Heart left ventricle (tissue), 16 donors: ENCODE measurements around the gene ZNF80. TPM values are rescaled to one million over a fixed set of nuclear protein-coding genes. Genes with fewer than 3 reads are reported as not detected.

Experiments used
- ATAC-seq, 4 donors: fragments of 200-7000 bp; cut with Tn5 transposase; one replicate each; pipeline ENCODE4 v1.9.1; 2020 to 2022; ENCODE audit warnings: moderate library complexity in 4 of 4, mild to moderate bottlenecking in 3 of 4, moderate number of reproducible peaks in 1 of 4
- DNase-seq, 5 donors: peaks; one replicate each; pipeline ENCODE4 v3.0.0-alpha.2; 2020
- H3K27ac ChIP-seq, 12 donors: fragments of 200-600 bp; sonication (generic) in 4 of 12; one replicate each; pipeline versions ENCODE4 v1.5.0 to v1.8.0; 2016 to 2022; ENCODE audit warnings: mild to moderate bottlenecking in 2 of 12
- H3K27me3 ChIP-seq, 9 donors: fragments of 200-600 bp; sonication (generic) in 2 of 9; one replicate each; pipeline versions ENCODE4 v1.5.1 to v1.8.0; 2016 to 2022; ENCODE audit warnings: mild to moderate bottlenecking in 3 of 9
- H3K36me3 ChIP-seq, 9 donors: fragments of 200-600 bp; sonication (generic) in 2 of 9; one replicate each; pipeline versions ENCODE4 v1.5.0 to v1.8.0; 2018 to 2022; ENCODE audit warnings: mild to moderate bottlenecking in 2 of 9
- H3K4me1 ChIP-seq, 12 donors: fragments of 200-600 bp; sonication (generic) in 4 of 12; one replicate each; pipeline versions ENCODE4 v1.5.0 to v1.8.0; 2016 to 2022; ENCODE audit warnings: mild to moderate bottlenecking in 3 of 12
- H3K4me3 ChIP-seq, 12 donors: fragments of 200-600 bp; sonication (generic) in 4 of 12; one replicate each; pipeline versions ENCODE4 v1.5.0 to v1.8.0; 2017 to 2022; ENCODE audit warnings: mild to moderate bottlenecking in 9 of 12, moderate library complexity in 4 of 12
- H3K9me3 ChIP-seq, 12 donors: fragments of 200-600 bp; sonication (generic) in 4 of 12; one replicate each; pipeline versions ENCODE4 v1.5.0 to v1.8.0; 2016 to 2022; ENCODE audit warnings: mild to moderate bottlenecking in 1 of 12
- POLR2A ChIP-seq, 2 donors: fragments of 450-650 bp; IDR thresholded peaks; one replicate each; pipeline ENCODE4 v1.6.1; 2017; ENCODE audit warnings: antibody characterized with exemption in 2 of 2, mild to moderate bottlenecking in 2 of 2, moderate library complexity in 2 of 2
- WGBS, 4 donors: extraction: QIAGEN DNeasy Blood & Tissue Kit in 2 of 4; methylation state at CpG; one replicate each; pipeline versions ENCODE4 v1.1.5 to v1.1.7; 2013 to 2018; 5-methylcytosine and 5-hydroxymethylcytosine counted together
- intact Hi-C, 10 donors: fragments of 100-400 bp; cut with DNase I; formaldehyde crosslinking; loops; one replicate each; pipeline versions ENCODE4 v1.11.1 to v1.14.2; 2022
- polyA plus RNA-seq, 2 donors: library from polyadenylated mRNA; stranded (reverse); fragments of 200-250 nt; gene quantifications; one replicate each; pipeline ENCODE4 v1.2.3, GENCODE V29; 2013
- total RNA-seq, 9 donors: library from RNA; depleted of rRNA in 2 of 9; stranded (reverse); fragments of >200 nt in 2 of 9; fragmentation: NEBNext Ultra II Directional in 3 of 9; extraction: Animal tissue kit (Norgen Biotek cat#: 25700) in 3 of 9; gene quantifications; one replicate each; pipeline versions ENCODE4 v1.1.0 to v1.2.4, GENCODE V29; 2016 to 2023
- TF ChIP-seq, protein P1 (sequence below), 12 donors: fragments of 200-600 bp; sonication (generic) in 4 of 12; IDR thresholded peaks; one replicate each; pipeline versions ENCODE4 v1.5.0 to v1.8.0; 2018 to 2022; ENCODE audit warnings: antibody characterized with exemption in 12 of 12, mild to moderate bottlenecking in 5 of 12
- donor health status: ischemic (EF 13 %, LVEDD 7.1; RV severe dilation, severe dysfunction).
- donor health status: healthy with polysubstance abuse.
- donor health status: DM: no; HTN: yes; CAD: no.
- donor health status: DM: no; HTN: no; CAD: no.
- donor health status: ischemic (EF 25% LVEDD 6.9; RV normal size, moderate dysfunction).
- donor health status: ischemic (EF 25% LVEDD 5.7; RV mildly dilated, moderate dysfunction).
- donor health status: healthy.
- donor health status: DM: yes; HTN: yes; CAD: no.
- donor health status: ischemic (EF 35%, LVEDD 5.7; RV mildly dilated, moderate dysfunction).
- donor health status: nonischemic (EF 11% LVEDD 7.7; RV severe dilation, severe dysfunction).
- donor health status: DM: yes; HTN: yes; CAD: no.
- donor health status: PGD.
- donor health status: ischemic (EF 29% LVEDD 5.4; RV normal size, mild dysfunction).
- donor health status: nonischemic (EF 23%, LVEDD 6.1; RV moderate dilation, normal function).

Gene ZNF80
- total and polyA plus RNA-seq, 11 donors: 0.09 to 0.11 TPM; not detected in 9

DNA sequence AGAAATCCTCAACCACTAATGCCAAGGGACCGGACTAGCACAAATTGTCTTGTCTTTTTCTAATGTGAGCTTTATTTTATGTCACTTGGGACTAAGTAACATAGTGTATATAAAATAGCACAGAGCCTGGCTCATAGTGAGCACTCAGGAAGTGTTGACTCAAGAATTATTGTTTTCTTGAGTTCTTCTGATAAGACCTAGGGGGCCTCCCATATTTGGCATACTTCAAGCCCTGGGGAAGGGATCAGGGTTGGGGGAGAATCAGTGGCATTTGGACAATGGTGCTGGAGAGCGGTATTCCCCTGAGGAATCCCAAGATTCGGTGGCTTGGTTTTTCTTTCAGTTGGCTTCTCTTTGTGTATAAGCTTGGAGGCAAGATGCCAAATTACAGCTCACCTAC lies 19.4 kb downstream of the ZNF80 start:
- ATAC-seq: no peak
- TF ChIP-seq POLR2A (IDR thresholded peaks at IDR 0.05): no peak
- TF ChIP-seq, protein P1, sequence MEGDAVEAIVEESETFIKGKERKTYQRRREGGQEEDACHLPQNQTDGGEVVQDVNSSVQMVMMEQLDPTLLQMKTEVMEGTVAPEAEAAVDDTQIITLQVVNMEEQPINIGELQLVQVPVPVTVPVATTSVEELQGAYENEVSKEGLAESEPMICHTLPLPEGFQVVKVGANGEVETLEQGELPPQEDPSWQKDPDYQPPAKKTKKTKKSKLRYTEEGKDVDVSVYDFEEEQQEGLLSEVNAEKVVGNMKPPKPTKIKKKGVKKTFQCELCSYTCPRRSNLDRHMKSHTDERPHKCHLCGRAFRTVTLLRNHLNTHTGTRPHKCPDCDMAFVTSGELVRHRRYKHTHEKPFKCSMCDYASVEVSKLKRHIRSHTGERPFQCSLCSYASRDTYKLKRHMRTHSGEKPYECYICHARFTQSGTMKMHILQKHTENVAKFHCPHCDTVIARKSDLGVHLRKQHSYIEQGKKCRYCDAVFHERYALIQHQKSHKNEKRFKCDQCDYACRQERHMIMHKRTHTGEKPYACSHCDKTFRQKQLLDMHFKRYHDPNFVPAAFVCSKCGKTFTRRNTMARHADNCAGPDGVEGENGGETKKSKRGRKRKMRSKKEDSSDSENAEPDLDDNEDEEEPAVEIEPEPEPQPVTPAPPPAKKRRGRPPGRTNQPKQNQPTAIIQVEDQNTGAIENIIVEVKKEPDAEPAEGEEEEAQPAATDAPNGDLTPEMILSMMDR (IDR thresholded peaks at IDR 0.05): no peak
- no peak overlapping the region for H3K4me3 ChIP-seq
- peaks cover 0 to 33% (median 3%) of the 10 kb centered on the region in 12 donors for H3K4me1 ChIP-seq
- H3K9me3 ChIP-seq: no peaks in the 10 kb centered on the region
- intact Hi-C loops: no loop called here
- H3K27ac ChIP-seq: no peak overlapping the region
- no peak for DNase-seq
- WGBS, 4 donors: 73 to 89% (median 81%) methylated on average over 3 of the region's 3 CpGs
- H3K36me3 ChIP-seq: no peaks in the 10 kb centered on the region
- H3K27me3 ChIP-seq: peaks cover 0 to 10% (median 2%) of the 10 kb centered on the region in 9 donors

DNA sequence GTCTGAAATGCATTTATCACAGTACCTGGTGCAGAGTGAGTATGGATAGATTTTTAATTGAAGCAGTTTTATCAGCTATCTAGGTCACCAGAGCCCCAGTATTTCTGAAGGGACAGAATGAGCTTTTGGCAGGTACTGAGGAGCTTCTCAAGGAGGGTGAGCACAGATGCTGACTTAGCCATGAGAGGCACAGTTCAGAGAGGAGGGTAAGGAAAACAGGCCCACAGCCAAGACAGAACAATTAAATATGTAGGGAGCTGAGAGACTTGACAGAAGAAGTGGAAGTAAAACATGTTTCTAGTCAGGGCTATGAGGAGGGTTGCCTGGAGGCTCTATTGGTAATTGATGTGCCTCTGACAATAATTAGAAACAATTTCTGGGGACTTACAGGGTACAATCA lies 20.1 kb downstream of the ZNF80 start:
- ATAC-seq: no peak
- no peak for DNase-seq
- Histone ChIP-seq H3K4me1 (peaks cover 0 to 36% (median 3%) of the 10 kb centered on the region in 12 donors), H3K9me3 (no peaks in the 10 kb centered on the region), H3K27ac (peak overlapping the region in 1 of 12 donors; percentile 70), H3K36me3 (no peaks in the 10 kb centered on the region), H3K27me3 (peaks cover 0 to 14% (median 2%) of the 10 kb centered on the region in 9 donors), H3K4me3 (no peak overlapping the region)
- intact Hi-C loops: no loop called here
- no peak for TF ChIP-seq POLR2A (IDR thresholded peaks at IDR 0.05)
- TF ChIP-seq, protein P1 (IDR thresholded peaks at IDR 0.05): no peak

DNA sequence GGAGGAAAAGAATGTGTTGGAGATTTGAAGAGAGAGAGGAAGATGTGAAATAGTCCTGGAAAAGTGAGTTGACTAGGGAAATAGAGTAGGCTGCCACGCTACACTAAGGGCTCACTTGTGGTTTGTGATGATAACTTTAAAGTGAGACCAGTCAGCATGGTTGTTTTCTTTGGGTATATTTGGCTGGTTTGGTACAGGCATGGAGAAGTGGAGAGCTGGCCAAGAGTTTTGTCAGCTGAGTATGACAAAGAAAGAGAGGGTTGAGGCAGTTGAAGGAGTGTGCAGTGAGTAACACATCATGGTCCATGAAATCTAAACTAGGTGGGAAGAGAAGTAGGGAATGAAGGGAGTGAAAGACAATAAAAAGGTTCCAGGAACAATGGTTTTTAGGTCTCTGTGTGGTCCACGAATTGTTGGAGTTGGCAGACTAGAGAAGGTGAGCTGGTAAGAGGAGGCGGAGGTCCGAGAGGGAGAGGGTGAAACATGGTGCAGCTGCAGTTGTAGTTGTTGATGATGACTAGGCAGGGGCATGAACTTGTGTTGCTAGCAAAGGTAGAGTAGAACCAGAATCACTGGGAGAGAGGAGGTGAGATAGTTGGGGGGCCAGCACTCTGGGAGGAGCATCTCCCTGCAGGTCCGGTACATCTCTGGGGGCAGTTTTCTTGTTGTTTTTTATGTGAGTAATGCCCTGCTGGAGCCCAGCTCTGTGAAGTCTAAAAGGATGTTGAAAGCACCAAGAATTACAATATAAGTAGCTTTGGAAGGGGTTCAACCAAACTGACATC lies 21.0 kb downstream of the ZNF80 start:
- Histone ChIP-seq H3K27ac (peak overlapping the region in 1 of 12 donors; percentile 70), H3K4me1 (peaks cover 0 to 27% (median 3%) of the 10 kb centered on the region in 12 donors), H3K36me3 (no peaks in the 10 kb centered on the region), H3K9me3 (no peaks in the 10 kb centered on the region), H3K4me3 (no peak overlapping the region), H3K27me3 (peaks cover 0 to 14% (median 2%) of the 10 kb centered on the region in 9 donors)
- TF ChIP-seq, protein P1 (IDR thresholded peaks at IDR 0.05): no peak
- no peak for TF ChIP-seq POLR2A (IDR thresholded peaks at IDR 0.05)
- WGBS, 4 donors: 88 to 92% (median 90%) methylated on average over 5 of the region's 5 CpGs
- DNase-seq: no peak
- intact Hi-C loops: no loop called here
- no peak for ATAC-seq

DNA sequence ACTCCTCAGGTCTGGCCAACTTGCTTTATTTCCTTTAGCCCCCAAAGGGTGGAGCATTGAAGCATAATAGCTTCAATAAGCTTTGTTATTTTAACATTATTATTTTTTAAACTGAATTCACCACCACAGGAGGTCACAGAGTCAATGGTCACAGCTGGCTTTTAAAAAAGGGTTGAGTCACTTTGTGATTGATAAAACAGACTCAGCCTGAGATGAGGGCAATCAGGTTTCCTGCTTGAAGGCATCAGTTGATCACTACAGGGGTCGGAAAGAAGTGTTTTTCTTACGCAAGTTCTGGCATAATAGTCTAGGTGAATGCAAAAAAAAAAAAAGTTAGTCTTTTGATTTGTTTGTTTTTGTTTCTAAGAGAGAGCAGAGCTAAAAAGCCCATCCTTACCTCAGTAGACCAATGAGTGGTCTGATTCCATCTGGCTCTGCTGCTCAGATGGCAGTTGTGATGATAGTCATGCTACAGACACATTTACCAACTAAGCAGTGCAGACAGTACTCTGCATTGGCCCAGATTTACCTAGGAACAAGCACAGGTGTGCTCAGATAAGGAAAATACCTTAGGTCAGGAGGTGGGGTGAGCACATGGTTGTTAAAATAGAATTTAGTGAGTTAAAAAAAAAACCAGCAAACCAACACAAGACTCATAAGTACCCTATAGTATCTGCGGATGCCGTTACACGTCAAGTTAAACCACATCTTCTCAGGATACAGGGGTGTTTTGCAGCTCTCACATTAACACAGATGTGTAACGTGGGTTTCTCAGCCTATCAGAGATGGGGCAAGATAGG lies 22.6 kb downstream of the ZNF80 start:
- 54 to 67% (median 59%) methylated on average over 6 of the region's 6 CpGs for WGBS, 4 donors
- DNase-seq (no peak), ATAC-seq (peak in 1 of 4 donors; percentile 43)
- H3K27ac ChIP-seq: peak overlapping the region in 2 of 12 donors; percentile 34 to 87
- no peaks in the 10 kb centered on the region for H3K36me3 ChIP-seq
- H3K27me3 ChIP-seq: peaks cover 0 to 14% (median 2%) of the 10 kb centered on the region in 9 donors
- peak overlapping the region in 5 of 12 donors; percentile 17 to 48 (median 30) for H3K4me3 ChIP-seq
- H3K4me1 ChIP-seq: peaks cover 0 to 23% (median 3%) of the 10 kb centered on the region in 12 donors
- intact Hi-C loops: no loop called here
- TF ChIP-seq POLR2A (IDR thresholded peaks at IDR 0.05): no peak
- TF ChIP-seq, protein P1 (IDR thresholded peaks at IDR 0.05): no peak
- H3K9me3 ChIP-seq: no peaks in the 10 kb centered on the region
